HG02870 (cell line): ENCODE results near the gene SDR9C7.
"Not testable (repeated sequence)": the region's sequence is repeated elsewhere in the genome, so short reads cannot be mapped to it uniquely, and the experiment has no call there.

Source experiments
- ATAC-seq: cut with Tn5 transposase; IDR thresholded peaks from one replicate; pipeline ENCODE4 v1.9.1; 2021; ENCODE audit warnings: mild to moderate bottlenecking, moderate library complexity; ENCODE audit not compliant: unreplicated experiment

The SDR9C7 gene

DNA sequence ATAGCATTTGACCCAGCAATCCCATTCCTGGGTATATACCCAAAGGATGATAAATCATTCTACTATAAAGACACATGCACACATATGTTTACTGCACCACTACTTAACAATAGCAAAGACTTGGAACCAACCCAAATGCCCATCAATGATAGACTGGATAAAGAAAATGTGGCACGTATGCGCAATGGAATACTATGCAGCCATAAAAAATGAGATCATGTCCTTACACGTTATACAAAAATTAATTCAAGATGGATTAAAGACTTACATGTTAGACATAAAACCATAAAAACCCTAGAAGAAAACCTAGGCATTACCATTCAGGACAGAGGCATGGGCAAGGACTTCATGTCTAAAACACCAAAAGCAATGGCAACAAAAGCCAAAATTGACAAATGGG lies 16.1 kb downstream of the SDR9C7 start:
- ATAC-seq, result not testable (repeated sequence)

DNA sequence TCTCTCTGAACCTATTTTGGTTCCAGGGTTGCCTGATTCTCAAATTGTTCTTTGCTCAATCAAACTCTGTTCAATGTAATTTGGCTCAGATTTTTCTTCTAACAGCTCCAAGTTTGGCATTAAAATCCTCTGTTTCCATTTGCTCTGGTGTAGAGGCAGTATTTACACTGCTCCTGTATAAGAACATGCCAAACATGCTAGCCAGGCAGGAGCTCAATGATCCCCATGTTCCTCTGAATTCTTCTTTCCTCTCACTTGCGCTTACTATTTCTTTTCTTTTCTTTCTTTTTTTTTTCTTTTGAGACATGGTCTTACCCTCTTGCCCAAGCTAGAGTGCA lies 17.2 kb downstream of the SDR9C7 start:
- no peak for ATAC-seq

DNA sequence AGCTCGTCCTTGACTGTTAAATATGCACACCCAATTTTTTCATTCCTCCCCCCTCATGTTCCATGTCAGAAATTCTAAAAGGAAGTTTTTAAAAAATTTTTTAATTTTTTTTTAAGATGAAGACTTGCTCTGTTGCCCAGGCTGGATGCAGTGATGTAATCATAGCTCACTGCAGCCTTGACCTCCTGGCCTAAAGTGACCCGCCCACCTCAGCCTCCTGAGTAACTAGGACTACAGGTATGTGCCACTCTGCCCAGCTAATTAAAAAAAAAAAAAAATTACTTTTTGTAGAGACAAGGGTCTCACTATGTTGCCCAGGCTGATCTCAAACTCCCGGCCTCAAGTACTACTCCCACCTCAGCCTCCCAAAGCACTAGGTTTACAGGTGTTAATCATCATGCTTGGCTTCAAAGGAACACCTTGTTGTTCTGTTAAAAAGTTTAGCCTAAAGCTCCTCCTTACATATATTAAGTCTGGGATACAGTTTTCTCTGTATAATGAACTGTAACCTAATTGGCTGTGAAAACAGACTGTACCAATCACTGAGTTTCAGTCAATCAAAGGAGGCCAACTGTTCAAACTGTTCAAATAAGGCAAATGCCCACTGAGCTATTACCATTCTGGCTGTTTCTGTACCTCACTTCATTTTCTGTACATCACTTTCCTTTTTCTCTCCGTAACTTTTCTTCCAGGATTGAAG lies 17.8 kb downstream of the SDR9C7 start:
- no peak for ATAC-seq

DNA sequence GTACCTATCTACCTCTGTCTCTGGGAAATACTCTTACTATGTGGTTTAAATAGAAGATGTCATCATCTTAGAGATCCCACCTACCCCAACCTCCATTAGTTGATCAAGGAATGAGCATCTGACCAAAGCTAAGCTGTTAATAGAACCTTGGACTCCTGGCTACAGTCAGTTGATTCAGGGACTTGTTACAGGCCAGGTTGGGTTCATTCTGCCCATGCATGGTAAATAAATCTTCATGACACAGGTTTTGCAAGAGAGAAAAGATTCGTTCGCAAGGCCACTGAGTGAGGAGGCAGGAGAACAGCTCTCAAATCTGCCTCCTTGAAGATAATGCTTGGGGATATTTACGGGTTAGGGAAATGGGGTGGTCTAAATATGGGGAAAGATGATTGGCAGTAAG lies 19.5 kb downstream of the SDR9C7 start:
- ATAC-seq, result no peak

DNA sequence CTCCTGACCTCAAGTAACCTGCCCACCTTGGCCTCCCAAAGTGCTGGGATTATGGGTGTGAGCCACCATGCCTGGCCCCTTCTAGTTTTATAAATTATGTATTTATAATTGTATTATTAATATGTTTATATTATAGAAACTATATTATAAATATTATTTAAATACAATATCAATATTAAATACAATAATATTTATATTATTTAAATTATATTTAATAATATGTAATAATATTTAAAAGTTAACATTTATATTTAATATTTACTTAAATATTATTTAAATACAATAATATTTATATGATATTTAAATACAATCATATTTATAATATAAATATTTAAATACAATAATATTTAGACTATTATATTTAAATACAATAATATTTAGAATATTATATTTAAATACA lies 20.0 kb downstream of the SDR9C7 start:
- no peak for ATAC-seq

DNA sequence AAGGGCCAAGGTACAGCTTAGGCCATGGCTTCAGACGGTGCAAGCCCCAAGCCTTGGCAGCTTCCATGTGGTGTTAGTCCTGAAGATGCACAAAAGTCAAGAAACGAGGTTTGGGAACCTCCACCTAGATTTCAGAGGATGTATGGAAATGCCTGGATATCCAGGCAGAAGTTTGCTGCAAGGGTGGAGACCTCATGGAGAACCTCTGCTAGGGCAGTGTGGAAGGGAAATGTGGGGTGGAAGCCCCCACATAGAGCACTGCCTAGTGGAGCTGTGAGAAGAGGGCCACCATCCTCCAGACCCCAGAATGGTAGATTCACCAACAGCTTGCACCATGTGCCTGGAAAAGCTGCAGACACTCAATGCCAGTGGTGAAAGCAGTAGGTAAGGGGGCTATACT lies 24.8 kb downstream of the SDR9C7 start:
- ATAC-seq, result not testable (repeated sequence)

DNA sequence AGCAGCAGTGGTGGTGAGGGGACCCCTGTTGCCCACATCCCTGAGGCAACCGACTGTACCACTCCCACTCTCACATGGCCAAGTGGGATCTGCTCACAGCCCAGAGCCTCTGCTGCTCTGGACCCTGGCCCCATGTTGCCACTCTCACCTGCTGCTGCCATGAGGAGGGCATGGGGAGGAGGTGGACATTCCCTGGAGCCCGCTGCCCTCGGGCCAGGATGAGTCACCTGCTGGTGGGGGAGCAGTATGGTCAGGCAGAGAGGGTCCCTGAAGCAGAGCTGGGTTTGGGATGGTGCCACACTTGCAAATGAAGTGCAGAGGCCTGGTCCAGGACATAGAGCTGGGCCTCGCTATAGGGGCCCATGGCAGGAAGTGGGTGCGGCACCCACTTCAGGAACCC lies 26.1 kb downstream of the SDR9C7 start:
- no peak for ATAC-seq

DNA sequence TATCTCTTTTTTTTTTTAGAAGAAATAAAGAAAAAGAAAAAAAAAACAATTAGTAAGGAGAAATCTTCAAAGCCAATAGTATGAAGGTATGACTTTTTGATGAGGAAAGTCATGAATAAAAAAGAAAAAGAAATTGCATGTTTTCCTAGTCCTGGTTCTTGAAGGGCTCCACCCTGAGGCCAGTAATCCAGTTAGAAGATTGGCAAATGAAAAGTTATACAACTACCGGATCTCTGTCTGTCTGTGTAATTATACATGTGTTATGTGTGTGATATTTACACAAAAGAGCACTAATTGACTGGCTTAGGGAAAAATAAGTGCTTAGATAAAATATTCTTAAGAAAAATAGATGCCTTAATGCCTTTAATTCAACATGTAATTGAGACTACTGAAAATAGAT lies 28.4 kb downstream of the SDR9C7 start:
- no peak for ATAC-seq

DNA sequence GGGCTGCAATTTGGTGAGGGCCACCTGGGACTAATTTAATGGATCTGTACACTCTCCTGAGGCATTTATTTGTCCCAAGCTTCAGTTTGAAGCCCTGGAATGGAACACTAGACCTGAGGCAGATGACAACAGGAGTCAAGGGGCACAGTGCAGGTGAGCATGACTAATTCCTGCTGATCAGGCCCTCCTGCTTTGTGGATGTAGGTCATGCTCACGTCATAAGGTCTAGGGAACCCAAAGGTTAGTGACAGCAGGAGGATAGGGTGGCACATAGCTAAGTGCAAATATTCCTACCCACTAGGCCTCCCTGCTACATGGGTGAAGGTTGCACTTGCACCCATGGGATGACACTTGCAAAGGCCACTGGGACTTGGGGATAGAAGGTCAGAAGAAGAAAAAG lies 30.8 kb downstream of the SDR9C7 start:
- ATAC-seq, result no peak

DNA sequence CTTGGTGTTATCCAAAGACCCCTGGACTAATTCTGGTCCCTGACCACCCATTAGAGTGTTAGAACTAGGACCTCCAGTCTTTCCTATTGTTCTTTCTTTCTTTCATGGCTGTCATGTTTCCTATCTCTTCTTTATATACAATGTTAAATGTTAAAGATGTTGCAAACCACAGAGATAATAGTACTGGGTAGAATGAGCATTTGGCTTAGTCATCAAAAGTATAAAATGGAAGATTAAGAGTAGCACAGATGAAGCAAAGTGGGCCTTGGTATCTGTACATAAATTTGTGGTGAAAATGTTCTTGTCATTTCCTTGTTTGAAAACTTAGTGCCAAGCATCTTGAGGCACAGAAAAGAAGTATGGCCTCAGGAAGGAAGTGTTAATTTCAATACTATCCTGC lies 32.9 kb downstream of the SDR9C7 start:
- not testable (repeated sequence) for ATAC-seq

DNA sequence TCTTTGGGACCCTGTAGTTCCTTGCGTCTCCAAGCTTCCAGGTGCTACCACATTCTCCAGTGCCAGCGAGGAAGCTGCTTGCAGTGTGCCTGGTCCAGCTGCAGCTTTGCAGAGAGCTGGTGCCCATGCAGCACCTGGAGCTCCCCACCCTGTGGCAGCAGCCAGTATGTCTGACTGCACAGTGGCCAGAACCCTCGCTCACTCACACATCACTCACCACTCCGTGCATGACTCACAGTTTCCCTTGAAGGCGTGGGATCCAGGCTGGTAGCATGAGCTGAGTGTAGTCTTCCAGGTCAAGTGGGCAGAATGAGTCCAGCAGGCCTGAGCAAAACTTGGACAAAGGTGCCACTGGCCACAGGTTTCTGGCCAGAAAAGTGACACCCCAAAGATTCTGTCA lies 33.6 kb downstream of the SDR9C7 start:
- no peak for ATAC-seq

DNA sequence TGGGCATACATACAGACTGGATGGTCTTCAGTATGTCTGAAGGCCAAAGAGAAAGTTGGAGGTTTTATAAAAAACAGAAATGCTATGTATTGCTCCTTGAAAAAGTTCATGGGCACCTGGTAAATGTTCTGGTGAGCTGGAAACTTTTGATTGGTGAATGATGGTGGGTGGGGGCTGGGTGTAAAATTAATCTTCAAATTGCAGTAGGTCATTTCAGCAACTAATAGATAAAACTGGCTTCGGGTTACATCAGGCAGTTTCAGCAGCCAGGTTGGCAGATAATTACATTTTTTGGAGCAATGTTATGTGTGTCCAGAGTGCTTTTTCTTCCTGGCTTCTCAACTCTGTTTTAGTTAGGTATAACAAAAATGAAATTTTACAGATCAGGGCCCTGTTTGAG lies 35.3 kb downstream of the SDR9C7 start:
- no peak for ATAC-seq

DNA sequence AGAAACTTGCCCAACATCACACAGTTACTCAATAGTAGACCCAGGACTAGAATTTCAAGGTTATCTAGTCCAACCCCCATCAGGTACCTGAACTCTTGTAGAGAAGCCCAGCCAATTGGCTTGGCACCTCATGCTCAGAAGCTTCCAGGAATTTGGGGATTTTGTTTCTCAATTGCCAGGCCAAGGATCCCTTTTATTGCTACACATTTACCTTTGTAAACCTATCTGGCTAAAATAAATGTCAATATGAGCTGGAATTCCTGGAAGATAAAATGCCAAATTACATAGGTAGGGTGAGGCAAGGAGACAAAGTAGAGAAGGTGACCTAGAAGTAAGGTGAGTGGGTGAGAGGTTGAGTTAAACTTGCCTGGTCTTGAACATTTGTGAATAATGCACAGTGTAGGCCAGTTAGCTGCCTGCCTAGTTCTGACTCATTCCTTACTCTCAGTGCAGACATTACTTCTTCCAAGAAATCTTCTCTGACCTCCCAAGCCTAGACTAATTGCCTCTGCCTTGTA lies 36.3 kb downstream of the SDR9C7 start:
- no peak for ATAC-seq

DNA sequence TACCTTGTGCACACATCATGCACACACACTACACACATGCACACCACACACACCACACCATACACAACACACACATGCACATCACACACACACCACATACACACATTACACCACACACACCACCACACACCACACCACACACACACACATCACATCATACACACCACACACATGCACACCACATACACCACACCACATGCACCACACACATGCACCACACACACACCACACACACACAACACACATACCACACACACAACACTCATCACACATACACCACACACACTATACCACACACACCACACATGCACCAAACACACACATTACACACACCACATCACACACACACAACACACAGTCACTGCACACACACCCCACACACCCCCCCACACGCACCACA lies 38.1 kb downstream of the SDR9C7 start:
- no peak for ATAC-seq

DNA sequence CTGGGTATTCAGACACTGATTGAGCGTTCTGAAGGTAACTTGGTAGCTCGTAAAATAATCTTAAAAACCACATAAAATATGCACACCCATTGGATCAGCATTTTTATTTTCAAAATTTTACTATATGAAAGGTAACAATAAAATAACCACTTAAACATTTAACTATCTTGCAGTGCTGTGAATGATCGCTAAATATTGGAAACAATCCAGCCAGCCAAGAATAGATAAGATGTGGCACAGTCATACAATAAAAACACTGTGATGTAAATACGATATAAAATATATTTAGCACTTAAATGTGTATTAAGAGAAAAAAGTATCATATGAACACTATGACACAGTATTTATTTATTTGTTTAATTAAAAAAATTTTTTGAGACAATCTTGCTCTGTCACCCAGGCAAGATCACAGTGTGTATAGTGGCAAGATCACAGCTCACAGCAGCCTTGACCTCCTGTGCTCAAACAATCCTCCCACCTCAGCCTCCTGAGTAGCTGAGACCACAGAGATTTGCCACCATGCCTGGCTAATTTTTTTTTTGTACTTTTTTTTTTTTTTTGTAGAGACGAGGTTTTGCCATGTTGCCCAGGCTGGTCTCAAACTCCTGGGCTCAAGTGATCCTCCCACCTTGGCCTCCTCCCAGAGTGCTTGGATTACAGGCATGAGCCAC lies 39.4 kb downstream of the SDR9C7 start:
- no peak for ATAC-seq

DNA sequence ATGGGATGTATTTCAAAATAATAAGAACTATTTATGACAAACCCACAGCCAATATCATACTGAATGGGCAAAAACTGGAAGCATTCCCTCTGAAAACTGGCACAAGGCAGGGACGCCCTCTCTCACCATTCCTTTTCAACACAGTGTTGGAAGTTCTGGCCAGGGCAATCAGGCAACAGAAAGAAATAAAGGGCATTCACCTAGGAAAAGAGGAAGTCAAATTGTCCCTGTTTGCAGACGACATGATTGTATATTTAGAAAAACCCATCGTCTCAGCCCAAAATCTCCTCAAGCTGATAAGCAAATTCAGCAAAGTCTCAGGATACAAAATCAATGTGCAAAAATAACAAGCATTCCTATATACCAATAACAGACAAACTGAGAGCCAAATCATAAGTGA lies 42.3 kb downstream of the SDR9C7 start:
- not testable (repeated sequence) for ATAC-seq

DNA sequence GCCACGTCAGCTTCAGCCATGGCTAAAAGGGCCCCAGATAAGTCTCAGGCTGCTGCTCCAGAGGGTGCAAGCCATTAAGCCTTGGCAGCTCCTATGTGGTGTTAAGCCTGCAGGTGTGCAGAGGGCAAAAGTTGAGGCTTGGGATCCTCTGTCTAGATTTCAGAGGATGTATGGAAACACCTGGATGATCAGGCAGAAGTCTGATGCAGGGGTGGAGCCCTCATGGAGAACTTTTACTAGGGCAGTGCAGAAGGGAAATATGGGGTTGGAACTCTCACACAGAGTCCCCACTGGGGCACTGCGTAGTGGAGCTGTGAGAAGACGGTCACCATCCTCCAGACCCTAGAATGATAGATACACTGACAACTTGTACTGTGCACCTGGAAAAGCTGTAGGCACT lies 47.9 kb downstream of the SDR9C7 start:
- ATAC-seq, result no peak

DNA sequence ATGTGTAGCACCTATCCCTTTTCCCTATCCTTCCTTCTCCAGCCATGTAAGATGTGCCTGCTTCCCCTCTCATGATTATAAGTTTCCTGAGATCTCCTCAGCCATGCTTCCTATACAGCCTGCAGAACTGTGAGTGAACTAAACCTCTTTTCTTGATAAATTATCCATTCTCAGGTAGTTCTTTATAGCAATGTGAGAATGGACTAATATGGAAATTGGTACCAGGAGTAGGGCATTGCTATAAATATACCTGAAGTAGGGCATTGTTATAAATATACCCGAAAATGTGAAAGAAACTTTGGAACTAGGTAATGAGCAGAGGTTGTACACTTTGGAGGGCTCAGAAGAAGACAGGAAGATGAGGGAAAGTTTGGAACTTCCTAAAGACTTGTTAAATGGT lies 48.9 kb downstream of the SDR9C7 start:
- ATAC-seq, result no peak

DNA sequence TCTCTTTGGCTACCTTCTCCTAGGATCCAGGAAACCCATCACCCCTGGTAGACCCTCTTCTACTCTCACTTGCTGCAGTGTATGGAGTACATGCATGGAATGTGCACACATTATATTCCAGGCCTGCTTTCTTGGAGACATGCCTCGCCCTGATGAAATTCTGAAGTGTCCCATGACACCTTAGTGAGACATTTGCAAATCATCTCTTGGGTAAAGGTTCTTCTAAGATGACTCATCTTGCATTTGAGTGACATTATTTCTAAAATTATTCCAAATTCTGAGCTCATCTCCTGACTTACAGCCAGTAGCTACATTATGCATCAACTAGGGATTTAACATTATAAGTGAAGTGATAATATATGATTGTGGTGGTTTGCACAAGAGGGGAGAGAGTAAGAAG lies 49.8 kb downstream of the SDR9C7 start:
- ATAC-seq, result no peak

DNA sequence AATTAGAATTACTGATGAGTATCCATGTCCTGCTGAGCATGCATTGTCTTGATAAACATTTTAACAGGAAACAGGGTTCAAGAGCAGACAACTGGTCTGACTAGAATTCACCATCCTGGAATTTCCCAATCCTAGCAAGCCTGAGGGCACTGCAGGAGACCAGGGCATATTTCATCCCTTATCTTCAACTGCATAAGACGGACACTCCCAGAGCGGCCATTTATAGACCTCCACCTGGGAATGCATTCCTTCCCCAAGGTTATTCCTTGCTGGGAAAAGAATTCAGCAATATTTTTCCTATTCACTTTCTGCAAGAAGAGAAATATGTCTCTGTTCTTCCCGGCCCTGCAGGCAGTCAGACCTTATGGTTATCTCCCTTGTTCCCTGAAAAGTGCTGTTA lies 51.8 kb downstream of the SDR9C7 start:
- ATAC-seq, result not testable (repeated sequence)

DNA sequence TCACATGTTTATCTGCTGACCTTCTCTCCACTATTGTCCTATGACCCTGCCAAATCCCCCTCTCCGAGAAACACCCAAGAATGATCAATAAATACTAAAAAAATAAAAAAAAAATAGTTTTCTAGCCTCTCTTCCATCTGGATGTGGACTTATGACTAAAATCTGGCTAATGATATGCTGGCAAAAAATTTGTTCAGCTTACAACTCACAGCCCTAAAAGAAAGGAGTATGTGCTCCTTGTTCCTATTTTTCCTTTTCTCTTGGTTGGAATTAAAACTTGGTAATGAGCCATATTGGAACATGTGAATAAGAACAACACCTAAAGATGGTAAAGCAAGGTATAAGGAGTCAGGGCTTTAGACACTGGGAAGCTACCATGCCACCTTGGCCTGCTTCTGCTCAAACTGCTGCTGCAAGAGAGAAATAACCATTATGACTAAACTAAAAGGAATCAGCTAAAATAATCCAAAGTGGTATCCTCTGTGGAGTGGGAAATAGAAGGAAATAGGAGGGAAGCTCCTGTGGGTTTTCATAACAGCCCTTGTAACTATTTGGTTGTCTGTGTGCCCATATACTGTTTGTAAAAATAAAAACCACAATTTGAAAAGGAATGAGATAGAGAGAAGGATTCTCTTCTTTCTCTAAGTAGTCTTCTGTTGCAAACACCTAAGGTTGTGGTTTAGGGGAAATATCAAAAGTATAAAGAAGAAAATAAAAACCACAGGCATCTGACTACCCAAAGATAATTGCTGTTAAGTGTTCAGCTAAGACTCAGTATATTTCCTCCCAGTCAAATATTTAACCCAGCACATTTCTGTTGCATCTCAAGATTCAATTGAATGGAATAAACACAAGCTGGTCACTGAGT lies 53.8 kb downstream of the SDR9C7 start:
- no peak for ATAC-seq
